Activated CD4-positive, alpha-beta memory T cell treated with anti-CD3 and anti-CD28 coated beads for 36 hours (primary cell): ENCODE results near the gene UBQLN3. TPM values are rescaled to one million over a fixed set of nuclear protein-coding genes. Genes with fewer than 3 reads are reported as not detected.

Experiments
- total RNA-seq, 2 experiments: library from RNA; stranded (reverse); gene quantifications; one replicate each; pipeline ENCODE4 v1.2.3, GENCODE V29; 2021

The UBQLN3 gene
- total RNA-seq, 2 experiments from 2014 or later, result not detected

Other genes with a start within 250 kb of the UBQLN3 start
- not detected for gene HBE1, start 240.0 kb downstream of the UBQLN3 start, total RNA-seq
- gene OR51B4, start 208.0 kb downstream of the UBQLN3 start, total RNA-seq, result not detected
- not detected for gene OR51B2, start 185.7 kb downstream of the UBQLN3 start, total RNA-seq
- not detected for gene OR51B5, start 166.4 kb downstream of the UBQLN3 start, total RNA-seq
- not detected for gene OR51B6, start 158.4 kb downstream of the UBQLN3 start, total RNA-seq
- not detected for gene OR51M1, start 126.1 kb downstream of the UBQLN3 start, total RNA-seq
- gene OR51Q1, start 87.8 kb downstream of the UBQLN3 start, total RNA-seq, result not detected
- gene OR51I1, start 68.4 kb downstream of the UBQLN3 start, total RNA-seq, result not detected
- gene OR51I2, start 60.6 kb downstream of the UBQLN3 start, total RNA-seq, result not detected
- not detected for gene OR52D1, start 21.3 kb downstream of the UBQLN3 start, total RNA-seq
- under 1 TPM in 1 of 2 experiments, not detected in 1; 0.17 TPM for gene UBQLNL, start 6.7 kb upstream of the UBQLN3 start, total RNA-seq
- not detected for gene OR52H1, start 38.6 kb upstream of the UBQLN3 start, total RNA-seq
- not detected for gene OR52B6, start 70.9 kb upstream of the UBQLN3 start, total RNA-seq
- under 1 TPM; 0.74 to 0.97 TPM for gene TRIM6, start 86.7 kb upstream of the UBQLN3 start, total RNA-seq
- 10 to 100 TPM in 1 of 2 experiments, 1 to 10 TPM in 1; 9.6 to 11.9 TPM for gene TRIM34, start 115.0 kb upstream of the UBQLN3 start, total RNA-seq
- 10 to 100 TPM; 18.9 to 21.0 TPM for gene TRIM5, start 175.1 kb upstream of the UBQLN3 start, total RNA-seq
- gene TRIM22, start 179.8 kb upstream of the UBQLN3 start, total RNA-seq, result 100 to 1,000 TPM in 1 of 2 experiments, 10 to 100 TPM in 1; 98.5 to 104 TPM
- gene OR56B1, start 226.5 kb upstream of the UBQLN3 start, total RNA-seq, result under 1 TPM; 0.12 to 0.19 TPM
- gene OR52N4, start 244.3 kb upstream of the UBQLN3 start, total RNA-seq, result under 1 TPM; 0.29 to 0.62 TPM